Chondrocyte (in vitro differentiated cells): ENCODE measurements around the gene EHHADH. TPM values are rescaled to one million over a fixed set of nuclear protein-coding genes. Genes with fewer than 3 reads are reported as not detected.

Experiments used
- DNase-seq: peaks from one replicate; pipeline ENCODE4 v3.0.0; 2021; ENCODE audit warnings: mixed read lengths, low spot score
- H3K27ac Mint-ChIP-seq: one replicate; pipeline ENCODE4 v1.8.0; 2021; ENCODE audit warnings: mild to moderate bottlenecking, moderate library complexity, mixed read lengths; ENCODE audit not compliant: unreplicated experiment
- H3K27me3 Mint-ChIP-seq: 2 replicates; pipeline ENCODE4 v1.8.0; 2021; ENCODE audit warnings: low read depth, mixed read lengths
- H3K36me3 Mint-ChIP-seq: 2 replicates; pipeline ENCODE4 v1.8.0; 2021; ENCODE audit warnings: low read depth, mixed read lengths
- H3K4me1 Mint-ChIP-seq: 2 replicates; pipeline ENCODE4 v1.8.0; 2021; ENCODE audit warnings: low read depth, mild to moderate bottlenecking, mixed read lengths
- H3K4me3 Mint-ChIP-seq: one replicate; pipeline ENCODE4 v1.8.0; 2021; ENCODE audit warnings: mild to moderate bottlenecking, moderate library complexity, mixed read lengths; ENCODE audit not compliant: unreplicated experiment
- H3K9me3 Mint-ChIP-seq: 2 replicates; pipeline ENCODE4 v1.8.0; 2021; ENCODE audit warnings: low read depth, mixed read lengths
- total RNA-seq: library from RNA; stranded (reverse); gene quantifications from 3 replicates; pipeline ENCODE4 v1.2.1, GENCODE V29; 2021
- TF ChIP-seq, protein P1 (sequence below): fragments of 200-600 bp; sonication (generic); IDR thresholded peaks from 2 replicates; pipeline ENCODE4 v1.5.0; 2021; ENCODE audit warnings: antibody characterized with exemption, mild to moderate bottlenecking, moderate library complexity

Gene EHHADH
- total RNA-seq, 1 donor from 2014 or later: 3.5 TPM

DNA sequence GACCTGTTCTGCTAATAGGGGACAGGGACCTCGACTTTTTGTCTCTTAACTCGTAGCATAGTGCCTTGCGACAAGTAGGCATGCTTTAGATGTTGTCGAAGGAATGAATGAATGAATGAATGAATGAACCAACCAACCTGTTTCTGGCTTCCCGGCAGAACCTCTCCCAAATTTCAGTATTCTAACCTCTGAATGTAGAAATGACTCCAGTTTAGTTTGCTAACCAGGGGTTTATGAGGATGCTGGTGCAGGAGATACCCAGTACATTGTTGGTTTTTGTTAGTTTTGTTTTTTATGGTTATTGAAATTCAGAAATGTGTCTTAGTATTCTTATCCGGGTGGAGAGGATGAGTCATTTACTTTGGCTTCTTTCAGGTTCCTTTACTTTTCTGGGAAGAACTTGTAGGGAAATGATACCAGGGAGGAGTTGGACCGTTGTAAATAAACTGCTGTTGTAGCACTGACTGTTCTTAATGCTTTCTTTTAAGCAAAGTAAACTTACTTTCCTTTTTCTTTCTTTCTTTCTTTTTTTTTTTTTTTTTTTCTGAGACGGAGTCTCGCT is 29.6 kb upstream of the EHHADH start:
- DNase-seq: no peak
- Mint-ChIP-seq H3K9me3 (peaks cover 4% of the 10 kb centered on the region), H3K27ac (peak overlapping the region; percentile 96), H3K4me3 (peak overlapping the region; percentile 99), H3K27me3 (no peaks in the 10 kb centered on the region), H3K4me1 (peaks cover 24% of the 10 kb centered on the region), H3K36me3 (peaks cover 3% of the 10 kb centered on the region)
- TF ChIP-seq, protein P1, sequence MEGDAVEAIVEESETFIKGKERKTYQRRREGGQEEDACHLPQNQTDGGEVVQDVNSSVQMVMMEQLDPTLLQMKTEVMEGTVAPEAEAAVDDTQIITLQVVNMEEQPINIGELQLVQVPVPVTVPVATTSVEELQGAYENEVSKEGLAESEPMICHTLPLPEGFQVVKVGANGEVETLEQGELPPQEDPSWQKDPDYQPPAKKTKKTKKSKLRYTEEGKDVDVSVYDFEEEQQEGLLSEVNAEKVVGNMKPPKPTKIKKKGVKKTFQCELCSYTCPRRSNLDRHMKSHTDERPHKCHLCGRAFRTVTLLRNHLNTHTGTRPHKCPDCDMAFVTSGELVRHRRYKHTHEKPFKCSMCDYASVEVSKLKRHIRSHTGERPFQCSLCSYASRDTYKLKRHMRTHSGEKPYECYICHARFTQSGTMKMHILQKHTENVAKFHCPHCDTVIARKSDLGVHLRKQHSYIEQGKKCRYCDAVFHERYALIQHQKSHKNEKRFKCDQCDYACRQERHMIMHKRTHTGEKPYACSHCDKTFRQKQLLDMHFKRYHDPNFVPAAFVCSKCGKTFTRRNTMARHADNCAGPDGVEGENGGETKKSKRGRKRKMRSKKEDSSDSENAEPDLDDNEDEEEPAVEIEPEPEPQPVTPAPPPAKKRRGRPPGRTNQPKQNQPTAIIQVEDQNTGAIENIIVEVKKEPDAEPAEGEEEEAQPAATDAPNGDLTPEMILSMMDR: no peak

DNA sequence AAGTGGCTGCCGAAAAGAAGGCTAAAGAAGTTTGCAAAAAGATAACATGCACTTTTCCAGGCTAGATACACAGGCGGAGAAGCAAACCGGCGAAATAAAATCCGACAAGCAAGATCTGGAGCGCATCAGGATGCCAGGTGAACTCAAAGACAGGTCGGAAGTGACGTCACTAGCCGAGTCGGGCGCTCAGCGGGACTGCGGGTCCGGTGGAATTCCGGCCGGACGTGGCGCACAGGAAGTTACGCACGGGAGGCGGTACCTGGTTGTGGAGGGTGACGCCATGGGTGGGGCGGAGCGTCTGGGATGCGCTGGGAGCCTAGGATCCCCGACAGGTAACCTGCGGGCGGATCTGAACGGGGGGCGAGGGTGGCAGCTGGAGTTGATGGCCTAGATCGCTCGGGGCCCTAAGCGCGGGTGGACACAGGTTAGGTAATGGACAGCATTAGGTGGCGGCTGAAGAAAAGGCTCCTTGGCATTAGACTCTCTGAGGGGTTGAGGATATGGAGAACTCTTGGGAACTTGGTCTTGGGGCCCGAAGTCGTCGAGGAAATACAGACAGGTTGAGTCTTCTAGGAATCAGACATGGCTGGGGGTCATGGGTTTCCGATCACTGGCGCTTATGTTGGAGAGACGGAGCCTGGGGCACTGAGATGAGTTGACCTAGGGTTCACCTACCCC is 29.0 kb upstream of the EHHADH start:
- peak overlapping the region; percentile 96 for H3K27ac Mint-ChIP-seq
- H3K27me3 Mint-ChIP-seq: no peaks in the 10 kb centered on the region
- peaks cover 6% of the 10 kb centered on the region for H3K9me3 Mint-ChIP-seq
- peaks cover 24% of the 10 kb centered on the region for H3K4me1 Mint-ChIP-seq
- peak overlapping the region; percentile 99 for H3K4me3 Mint-ChIP-seq
- peak; percentile 99 for DNase-seq
- TF ChIP-seq, protein P1: no peak
- peaks cover 3% of the 10 kb centered on the region for H3K36me3 Mint-ChIP-seq

DNA sequence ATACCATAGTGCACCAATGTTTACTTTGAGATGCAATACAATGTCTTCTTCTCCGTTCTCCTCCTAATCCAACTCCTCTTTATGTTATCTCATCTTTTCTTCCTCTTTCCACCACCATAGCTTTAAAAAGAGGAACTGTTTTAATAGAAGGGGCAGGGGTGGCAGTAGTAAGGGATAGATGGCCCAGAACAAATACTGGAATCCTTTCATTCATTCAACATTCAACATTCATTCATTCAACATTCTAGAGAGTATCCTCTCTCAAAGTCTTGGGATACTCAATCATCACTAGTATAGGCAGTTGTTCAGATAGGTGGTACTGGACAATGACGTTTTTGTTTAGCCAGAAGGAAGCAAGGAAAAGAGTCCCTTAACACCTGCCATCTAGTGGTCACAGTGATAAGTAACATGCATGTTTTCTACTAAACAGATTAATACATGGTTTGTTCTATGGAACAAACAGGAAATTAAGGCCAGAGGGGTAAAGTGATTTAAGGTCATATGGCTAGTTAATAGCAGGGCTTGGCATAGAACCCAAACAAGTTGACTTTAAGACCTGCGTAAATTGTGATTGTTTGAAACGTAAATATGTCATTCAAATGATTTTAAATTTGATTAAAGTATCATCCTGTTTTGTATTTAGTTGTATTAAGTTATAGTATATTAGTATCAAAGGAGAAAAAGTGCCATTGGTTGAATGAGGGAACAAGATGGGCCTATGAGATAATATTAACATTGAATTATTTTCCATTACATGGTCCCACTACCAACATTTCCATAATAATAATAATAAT is 26.9 kb upstream of the EHHADH start:
- Mint-ChIP-seq H3K4me1 (peaks cover 24% of the 10 kb centered on the region), H3K36me3 (peaks cover 3% of the 10 kb centered on the region), H3K9me3 (peaks cover 6% of the 10 kb centered on the region), H3K27me3 (no peaks in the 10 kb centered on the region), H3K4me3 (no peak overlapping the region), H3K27ac (no peak overlapping the region)
- TF ChIP-seq, protein P1: peak; percentile 82
- DNase-seq: no peak

GRCh38 chr3:185279587-185280138 is 25.8 kb upstream of the EHHADH start:
- peaks cover 1% of the 10 kb centered on the region for H3K36me3 Mint-ChIP-seq
- H3K27ac Mint-ChIP-seq: no peak overlapping the region
- no peak overlapping the region for H3K4me3 Mint-ChIP-seq
- H3K4me1 Mint-ChIP-seq: peaks cover 22% of the 10 kb centered on the region
- peaks cover 2% of the 10 kb centered on the region for H3K27me3 Mint-ChIP-seq
- no peak for DNase-seq
- H3K9me3 Mint-ChIP-seq: peaks cover 6% of the 10 kb centered on the region
- TF ChIP-seq, protein P1: no peak

GRCh38 chr3:185276415-185276814 is 22.6 kb upstream of the EHHADH start:
- Mint-ChIP-seq H3K4me1 (peaks cover 3% of the 10 kb centered on the region), H3K36me3 (no peaks in the 10 kb centered on the region), H3K27me3 (peaks cover 14% of the 10 kb centered on the region), H3K27ac (no peak overlapping the region), H3K4me3 (no peak overlapping the region), H3K9me3 (peaks cover 6% of the 10 kb centered on the region)
- TF ChIP-seq, protein P1: no peak
- no peak for DNase-seq
